Upper lobe of left lung (tissue), 6 donors: Measurements from ENCODE around the gene MAPK8. TPM values are rescaled to one million over a fixed set of nuclear protein-coding genes. Genes with fewer than 3 reads are reported as not detected.
"Not testable (repeated sequence)": the region's sequence is repeated elsewhere in the genome, so short reads cannot be mapped to it uniquely, and the experiment has no call there.

ENCODE experiments used
- ATAC-seq, 2 donors: fragments of 200-7000 bp; cut with Tn5 transposase; one replicate each; pipeline ENCODE4 v1.9.1; 2022; ENCODE audit warnings: mild to moderate bottlenecking in 2 of 2, moderate library complexity in 2 of 2; ENCODE audit not compliant: low FRiP score in 2 of 2
- DNase-seq, 2 donors: peaks; one replicate each; pipeline ENCODE4 v3.0.0-alpha.2; 2019 to 2020
- H3K27ac ChIP-seq, 4 donors: fragments of 200-600 bp; sonication (generic); one replicate each; pipeline ENCODE4 v1.5.1; 2016 to 2019
- H3K27me3 ChIP-seq, 4 donors: fragments of 200-600 bp; sonication (generic); one replicate each; pipeline ENCODE4 v1.5.1; 2017 to 2019
- H3K36me3 ChIP-seq, 4 donors: fragments of 200-600 bp; sonication (generic); one replicate each; pipeline ENCODE4 v1.5.1; 2016 to 2019
- H3K4me1 ChIP-seq, 4 donors: fragments of 200-600 bp; sonication (generic); one replicate each; pipeline ENCODE4 v1.5.1; 2018 to 2019
- H3K4me3 ChIP-seq, 4 donors: fragments of 200-600 bp; sonication (generic); one replicate each; pipeline ENCODE4 v1.5.1; 2017 to 2019; ENCODE audit warnings: mild to moderate bottlenecking in 2 of 4, moderate library complexity in 1 of 4
- H3K9me3 ChIP-seq, 4 donors: fragments of 200-600 bp; sonication (generic); one replicate each; pipeline ENCODE4 v1.5.1; 2018 to 2019
- EP300 ChIP-seq, 4 donors: sonication (generic); formaldehyde crosslinking; IDR thresholded peaks; one replicate each; pipeline ENCODE4 v1.5.1; 2017; ENCODE audit warnings: antibody characterized with exemption in 4 of 4, control low read depth in 2 of 4
- POLR2A ChIP-seq, 4 donors: fragments of 450-650 bp; IDR thresholded peaks; one replicate each; pipeline ENCODE4 v1.5.1; 2016 to 2017; ENCODE audit warnings: antibody characterized with exemption in 4 of 4, mild to moderate bottlenecking in 2 of 4
- POLR2AphosphoS5 ChIP-seq, 2 donors: sonication (generic); formaldehyde crosslinking; IDR thresholded peaks; one replicate each; pipeline ENCODE4 v1.5.1; 2017; ENCODE audit warnings: antibody characterized with exemption in 2 of 2
- WGBS, 2 donors: methylation state at CpG; one replicate each; pipeline ENCODE4 v1.1.5; 2017 to 2018; 5-methylcytosine and 5-hydroxymethylcytosine counted together
- total RNA-seq, 6 donors: library from RNA; depleted of rRNA in 4 of 6; stranded (reverse); fragments of >200 nt in 4 of 6; gene quantifications; one replicate each; pipeline versions ENCODE4 v1.1.0 to v1.2.1, GENCODE V29; 2016 to 2021
- TF ChIP-seq, protein P1 (sequence below), 6 experiments: fragments of 450-650 bp in 4 of 6; fragments of 200-600 bp in 2 of 6; sonication (generic) in 2 of 6; IDR thresholded peaks; one replicate each; pipeline ENCODE4 v1.5.1; 2016 to 2019; ENCODE audit warnings: antibody characterized with exemption in 6 of 6
- donor health status: DM: no; HTN: no; CAD: no; lungs with moderate emphysema.
- donor health status: DM: no; HTN: yes; CAD: no; lungs with severe emphysema.

Gene MAPK8
- total RNA-seq, 6 donors from 2014 or later: 33.6 to 61.6 (median 46.6) TPM

DNA sequence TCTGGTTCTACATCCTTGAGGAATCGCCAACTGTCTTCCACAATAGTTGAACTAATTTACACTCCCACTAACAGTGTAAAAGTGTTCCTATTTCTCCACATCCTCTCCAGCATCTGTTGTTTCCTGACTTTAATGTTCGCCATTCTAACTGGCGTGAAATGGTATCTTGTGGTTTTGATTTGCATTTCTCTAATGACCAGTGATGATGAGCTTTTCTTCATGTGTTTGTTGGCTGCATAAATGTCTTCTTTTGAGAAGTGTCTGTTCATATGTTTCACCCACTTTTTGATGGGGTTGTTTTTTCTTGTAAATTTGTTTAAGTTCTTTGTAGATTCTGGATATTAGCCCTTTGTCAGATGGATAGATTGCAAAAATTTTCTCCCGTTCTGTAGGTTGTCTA, 41.5 kb downstream of the MAPK8 start:
- H3K27ac ChIP-seq, H3K36me3 ChIP-seq: not testable (repeated sequence)
- 98 to 99% methylated on average over 4 of the region's 4 CpGs for WGBS, 2 donors

DNA sequence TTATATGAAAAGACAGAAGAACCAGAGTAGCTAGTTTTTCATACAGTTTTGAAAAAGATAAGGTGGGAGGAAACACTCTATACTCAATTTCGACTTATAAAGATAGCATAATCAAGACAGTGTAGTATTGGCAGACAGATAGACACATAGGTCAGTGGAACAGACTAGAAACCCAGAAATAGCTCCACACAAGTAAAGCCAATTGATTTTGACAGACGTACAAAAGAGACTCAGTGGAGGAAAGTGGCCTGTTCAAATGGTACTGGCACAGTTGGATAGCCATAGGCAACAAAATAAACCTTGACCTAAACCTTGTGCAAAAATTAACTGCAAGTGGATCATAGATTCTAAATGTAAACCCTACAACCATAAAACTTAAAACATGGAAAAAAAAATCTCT, 46.8 kb downstream of the MAPK8 start:
- WGBS, 2 donors: 96 to 97% methylated on average over 2 of the region's 2 CpGs
- DNase-seq (no peak), ATAC-seq (no peak)
- Histone ChIP-seq H3K36me3 (no peaks in the 10 kb centered on the region), H3K4me3 (no peak overlapping the region), H3K4me1 (no peaks in the 10 kb centered on the region), H3K9me3 (no peaks in the 10 kb centered on the region), H3K27ac (no peak overlapping the region), H3K27me3 (no peaks in the 10 kb centered on the region)
- no peak for TF ChIP-seq POLR2AphosphoS5 (IDR thresholded peaks at IDR 0.05)
- no peak for TF ChIP-seq EP300 (IDR thresholded peaks at IDR 0.05)
- TF ChIP-seq, protein P1, sequence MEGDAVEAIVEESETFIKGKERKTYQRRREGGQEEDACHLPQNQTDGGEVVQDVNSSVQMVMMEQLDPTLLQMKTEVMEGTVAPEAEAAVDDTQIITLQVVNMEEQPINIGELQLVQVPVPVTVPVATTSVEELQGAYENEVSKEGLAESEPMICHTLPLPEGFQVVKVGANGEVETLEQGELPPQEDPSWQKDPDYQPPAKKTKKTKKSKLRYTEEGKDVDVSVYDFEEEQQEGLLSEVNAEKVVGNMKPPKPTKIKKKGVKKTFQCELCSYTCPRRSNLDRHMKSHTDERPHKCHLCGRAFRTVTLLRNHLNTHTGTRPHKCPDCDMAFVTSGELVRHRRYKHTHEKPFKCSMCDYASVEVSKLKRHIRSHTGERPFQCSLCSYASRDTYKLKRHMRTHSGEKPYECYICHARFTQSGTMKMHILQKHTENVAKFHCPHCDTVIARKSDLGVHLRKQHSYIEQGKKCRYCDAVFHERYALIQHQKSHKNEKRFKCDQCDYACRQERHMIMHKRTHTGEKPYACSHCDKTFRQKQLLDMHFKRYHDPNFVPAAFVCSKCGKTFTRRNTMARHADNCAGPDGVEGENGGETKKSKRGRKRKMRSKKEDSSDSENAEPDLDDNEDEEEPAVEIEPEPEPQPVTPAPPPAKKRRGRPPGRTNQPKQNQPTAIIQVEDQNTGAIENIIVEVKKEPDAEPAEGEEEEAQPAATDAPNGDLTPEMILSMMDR (IDR thresholded peaks at IDR 0.05): no peak
- TF ChIP-seq POLR2A (IDR thresholded peaks at IDR 0.05): no peak

More for the DNA sequence above, 41.5 kb downstream of the MAPK8 start:
- not testable (repeated sequence) for H3K4me3 ChIP-seq, ATAC-seq, H3K27me3 ChIP-seq, H3K9me3 ChIP-seq, H3K4me1 ChIP-seq, DNase-seq

DNA sequence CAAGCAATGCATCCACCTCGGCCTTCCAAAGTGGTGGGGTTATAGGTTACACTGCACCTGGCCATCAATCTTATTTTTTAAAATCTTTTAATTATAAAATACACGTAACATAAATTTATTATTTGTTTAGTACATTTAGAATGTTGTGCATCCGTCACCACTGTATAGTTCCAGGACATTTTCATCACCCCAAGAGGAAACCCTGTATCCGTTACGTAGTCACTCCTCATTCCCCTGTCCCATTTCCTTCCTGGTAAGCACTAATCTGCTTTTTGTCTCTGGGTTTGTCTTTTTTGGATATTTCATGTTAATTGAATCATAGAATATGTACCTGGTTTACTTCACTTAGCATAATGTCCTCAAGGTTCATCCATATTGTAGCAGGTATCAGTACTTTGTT, 51.2 kb downstream of the MAPK8 start:
- H3K27ac ChIP-seq: no peak overlapping the region
- H3K27me3 ChIP-seq: no peaks in the 10 kb centered on the region
- WGBS, 2 donors: 91 to 94% methylated on average over 5 of the region's 5 CpGs
- DNase-seq: no peak
- H3K36me3 ChIP-seq: no peaks in the 10 kb centered on the region
- no peaks in the 10 kb centered on the region for H3K4me1 ChIP-seq
- no peaks in the 10 kb centered on the region for H3K9me3 ChIP-seq
- TF ChIP-seq POLR2AphosphoS5 (IDR thresholded peaks at IDR 0.05): no peak
- TF ChIP-seq EP300 (IDR thresholded peaks at IDR 0.05): no peak
- no peak for TF ChIP-seq POLR2A (IDR thresholded peaks at IDR 0.05)
- TF ChIP-seq, protein P1 (IDR thresholded peaks at IDR 0.05): no peak
- ATAC-seq: no peak
- no peak overlapping the region for H3K4me3 ChIP-seq

DNA sequence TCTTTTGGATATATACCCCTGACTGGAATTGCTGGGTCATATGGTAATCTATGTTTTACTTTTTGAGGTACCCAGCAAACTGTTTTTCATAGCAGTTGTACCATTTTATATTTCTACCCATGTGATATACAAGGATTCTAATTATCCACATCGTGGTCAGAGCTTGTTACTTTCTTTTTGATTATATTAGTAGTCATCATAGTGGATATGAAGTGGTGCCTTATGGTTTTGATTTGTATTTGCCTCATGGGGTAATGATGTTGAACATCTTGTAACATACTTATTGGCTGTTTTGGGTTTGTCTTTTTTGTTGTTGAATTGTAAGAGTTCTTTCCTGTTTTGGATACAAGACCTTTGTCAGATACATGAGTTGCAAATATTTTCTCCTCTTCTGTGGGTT, 51.7 kb downstream of the MAPK8 start:
- ATAC-seq: no peak
- Histone ChIP-seq H3K4me3 (no peak overlapping the region), H3K27me3 (no peaks in the 10 kb centered on the region), H3K36me3 (no peaks in the 10 kb centered on the region), H3K9me3 (no peaks in the 10 kb centered on the region), H3K4me1 (peaks cover 0 to 1% (median 0%) of the 10 kb centered on the region in 4 donors), H3K27ac (no peak overlapping the region)
- WGBS, 2 donors: 73 to 83% methylated on average over 1 of the region's 1 CpG
- no peak for TF ChIP-seq POLR2AphosphoS5 (IDR thresholded peaks at IDR 0.05)
- TF ChIP-seq, protein P1 (IDR thresholded peaks at IDR 0.05): no peak
- no peak for TF ChIP-seq EP300 (IDR thresholded peaks at IDR 0.05)
- TF ChIP-seq POLR2A (IDR thresholded peaks at IDR 0.05): no peak
- DNase-seq: no peak

DNA sequence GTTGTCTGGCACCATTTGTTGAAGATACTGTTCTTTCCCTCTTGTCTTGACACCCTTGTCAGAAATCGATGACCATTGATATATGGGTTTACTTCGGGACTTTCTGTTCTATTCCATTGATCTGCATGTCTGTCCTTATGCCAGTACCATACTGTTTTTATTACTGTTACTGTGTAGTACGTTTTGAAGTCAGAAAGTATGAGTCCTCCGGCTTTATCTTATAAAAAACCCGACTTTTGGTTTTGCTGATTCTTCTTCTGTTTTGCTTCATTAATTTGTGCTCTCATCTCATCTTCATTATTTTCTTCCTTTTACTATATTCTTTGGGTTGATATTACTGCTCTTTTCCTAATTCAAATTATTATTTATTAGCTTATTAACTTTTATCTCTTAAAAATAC, 52.4 kb downstream of the MAPK8 start:
- Histone ChIP-seq H3K9me3 (no peaks in the 10 kb centered on the region), H3K4me1 (peaks cover 3 to 8% (median 5%) of the 10 kb centered on the region in 4 donors), H3K27me3 (no peaks in the 10 kb centered on the region), H3K4me3 (no peak overlapping the region), H3K27ac (no peak overlapping the region), H3K36me3 (no peaks in the 10 kb centered on the region)
- ATAC-seq (no peak), DNase-seq (no peak)
- 93 to 98% methylated on average over 5 of the region's 5 CpGs for WGBS, 2 donors
- TF ChIP-seq POLR2AphosphoS5 (IDR thresholded peaks at IDR 0.05): no peak
- no peak for TF ChIP-seq POLR2A (IDR thresholded peaks at IDR 0.05)
- TF ChIP-seq EP300 (IDR thresholded peaks at IDR 0.05): no peak
- TF ChIP-seq, protein P1 (IDR thresholded peaks at IDR 0.05): no peak
